Esophagus squamous epithelium (tissue), 5 donors: ENCODE measurements around the gene RASA3. TPM values are rescaled to one million over a fixed set of nuclear protein-coding genes. Genes with fewer than 3 reads are reported as not detected.

ENCODE experiments used
- DNase-seq: peaks from one replicate; lab custom pipeline; 2025; lab: John Stamatoyannopoulos, UW
- H3K27ac ChIP-seq, 4 donors: fragments of 200-600 bp; sonication (generic); one replicate each; pipeline ENCODE4 v1.5.1; 2016 to 2019; ENCODE audit warnings: mild to moderate bottlenecking in 1 of 4
- H3K27me3 ChIP-seq, 4 donors: fragments of 200-600 bp; sonication (generic); 1 replicate in 3 of 4; 2 replicates in 1 of 4; pipeline versions ENCODE4 v1.5.1 to v1.6.0; 2017 to 2021; ENCODE audit warnings: antibody characterized with exemption in 1 of 4
- H3K36me3 ChIP-seq, 3 donors: fragments of 200-600 bp; sonication (generic); one replicate each; pipeline ENCODE4 v1.5.1; 2016 to 2019
- H3K4me1 ChIP-seq, 3 donors: fragments of 200-600 bp; sonication (generic); one replicate each; pipeline ENCODE4 v1.5.1; 2017 to 2019
- H3K4me3 ChIP-seq, 4 donors: fragments of 200-600 bp; sonication (generic); 1 replicate in 3 of 4; 2 replicates in 1 of 4; pipeline ENCODE4 v1.5.1; 2016 to 2019; ENCODE audit warnings: mild to moderate bottlenecking in 2 of 4, moderate library complexity in 1 of 4
- H3K9me3 ChIP-seq, 3 donors: fragments of 200-600 bp; sonication (generic); one replicate each; pipeline ENCODE4 v1.5.1; 2016 to 2019
- CTCF ChIP-seq, 6 experiments: fragments of 450-650 bp in 4 of 6; fragments of 200-600 bp in 2 of 6; sonication (generic) in 2 of 6; IDR thresholded peaks; one replicate each; pipeline ENCODE4 v1.5.1; 2016 to 2019; ENCODE audit warnings: antibody characterized with exemption in 6 of 6, mild to moderate bottlenecking in 4 of 6, moderate library complexity in 4 of 6
- POLR2A ChIP-seq, 4 donors: fragments of 450-650 bp; IDR thresholded peaks; one replicate each; pipeline ENCODE4 v1.6.1; 2017; ENCODE audit warnings: antibody characterized with exemption in 4 of 4, mild to moderate bottlenecking in 4 of 4, moderate library complexity in 3 of 4
- WGBS, 2 donors: methylation state at CpG; one replicate each; pipeline ENCODE4 v1.1.5; 2018; 5-methylcytosine and 5-hydroxymethylcytosine counted together
- intact Hi-C: fragments of 100-400 bp; cut with DNase I; formaldehyde crosslinking; loops from one replicate; pipeline ENCODE4 v1.15.0; 2022
- total RNA-seq, 4 donors: library from RNA; depleted of rRNA; stranded (reverse); fragments of >200 nt; gene quantifications; one replicate each; pipeline ENCODE4 v1.1.0, GENCODE V29; 2016
- donor health status: DM: yes; HTN: yes; CAD: no.

The RASA3 gene
- total RNA-seq, 4 donors from 2014 or later, result 1.4 to 8.8 (median 3.1) TPM

- Histone ChIP-seq H3K36me3 (peaks cover 0 to 46% (median 13%) of the 10 kb centered on the region in 3 donors), H3K4me1 (peaks cover 0 to under 1% (median 0%) of the 10 kb centered on the region in 3 donors), H3K27ac (no peak overlapping the region), H3K27me3 (peaks cover 0 to 7% (median 0%) of the 10 kb centered on the region in 4 donors), H3K4me3 (no peak overlapping the region), H3K9me3 (no peaks in the 10 kb centered on the region)
- TF ChIP-seq CTCF (IDR thresholded peaks at IDR 0.05) (no peak), POLR2A (IDR thresholded peaks at IDR 0.05) (no peak)
- WGBS, 2 donors, result 74 to 95% methylated on average over 10 to 12 of the region's 31 CpGs
- DNase-seq, result no peak
- intact Hi-C loops, result no loop called here
Observed at GRCh38 chr13:114009590-114010400, 122.6 kb downstream of the RASA3 start.

- 80 to 87% methylated on average over 16 to 23 of the region's 33 CpGs for WGBS, 2 donors
- H3K9me3 ChIP-seq, result no peaks in the 10 kb centered on the region
- no peak overlapping the region for H3K4me3 ChIP-seq
- TF ChIP-seq POLR2A (IDR thresholded peaks at IDR 0.05) (no peak), CTCF (IDR thresholded peaks at IDR 0.05) (no peak)
- no peak for DNase-seq
- no peaks in the 10 kb centered on the region for H3K4me1 ChIP-seq
- no peak overlapping the region for H3K27ac ChIP-seq
- intact Hi-C loops, result no loop called here
- H3K36me3 ChIP-seq, result peaks cover 0 to 40% (median 13%) of the 10 kb centered on the region in 3 donors
- H3K27me3 ChIP-seq, result peaks cover 0 to under 1% (median 0%) of the 10 kb centered on the region in 4 donors
Observed at GRCh38 chr13:114008964-114009589, 123.3 kb downstream of the RASA3 start.

GRCh38 chr13:114007566-114007965, 124.9 kb downstream of the RASA3 start:
- TF ChIP-seq POLR2A (IDR thresholded peaks at IDR 0.05) (no peak), CTCF (IDR thresholded peaks at IDR 0.05) (no peak)
- peaks cover 0 to 43% (median 13%) of the 10 kb centered on the region in 3 donors for H3K36me3 ChIP-seq
- H3K4me3 ChIP-seq, result no peak overlapping the region
- H3K4me1 ChIP-seq, result no peaks in the 10 kb centered on the region
- no peaks in the 10 kb centered on the region for H3K9me3 ChIP-seq
- no peak overlapping the region for H3K27ac ChIP-seq
- DNase-seq, result no peak
- intact Hi-C loops, result no loop called here
- 72% methylated on average over 9 of the region's 12 CpGs; no CpG with 5 or more reads in 1 of the 2 donors for WGBS, 2 donors
- no peaks in the 10 kb centered on the region for H3K27me3 ChIP-seq

- Histone ChIP-seq H3K36me3 (peaks cover 0 to 35% (median 13%) of the 10 kb centered on the region in 3 donors), H3K27ac (no peak overlapping the region), H3K4me1 (no peaks in the 10 kb centered on the region), H3K4me3 (no peak overlapping the region), H3K27me3 (no peaks in the 10 kb centered on the region), H3K9me3 (no peaks in the 10 kb centered on the region)
- TF ChIP-seq POLR2A (IDR thresholded peaks at IDR 0.05) (no peak), CTCF (IDR thresholded peaks at IDR 0.05) (no peak)
- 82 to 89% methylated on average over 8 to 9 of the region's 15 CpGs for WGBS, 2 donors
- no peak for DNase-seq
- intact Hi-C loops, result no loop called here
Observed at GRCh38 chr13:114005206-114005724, 127.2 kb downstream of the RASA3 start.
